ENCODE measurements around the gene CDKN2AIPNL. TPM values are rescaled to one million over a fixed set of nuclear protein-coding genes. Genes with fewer than 3 reads are reported as not detected.

The CDKN2AIPNL gene, protein sequence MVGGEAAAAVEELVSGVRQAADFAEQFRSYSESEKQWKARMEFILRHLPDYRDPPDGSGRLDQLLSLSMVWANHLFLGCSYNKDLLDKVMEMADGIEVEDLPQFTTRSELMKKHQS
- 6.5 and 36.3 TPM in 2 replicates for total RNA-seq (ENCODE audit: low replicate concordance)

- peak within 1 kb of the TSS; percentile 90 for H3K4me3 ChIP-seq (ENCODE audit: low read depth, low read length)
- TF ChIP-seq, protein P1, sequence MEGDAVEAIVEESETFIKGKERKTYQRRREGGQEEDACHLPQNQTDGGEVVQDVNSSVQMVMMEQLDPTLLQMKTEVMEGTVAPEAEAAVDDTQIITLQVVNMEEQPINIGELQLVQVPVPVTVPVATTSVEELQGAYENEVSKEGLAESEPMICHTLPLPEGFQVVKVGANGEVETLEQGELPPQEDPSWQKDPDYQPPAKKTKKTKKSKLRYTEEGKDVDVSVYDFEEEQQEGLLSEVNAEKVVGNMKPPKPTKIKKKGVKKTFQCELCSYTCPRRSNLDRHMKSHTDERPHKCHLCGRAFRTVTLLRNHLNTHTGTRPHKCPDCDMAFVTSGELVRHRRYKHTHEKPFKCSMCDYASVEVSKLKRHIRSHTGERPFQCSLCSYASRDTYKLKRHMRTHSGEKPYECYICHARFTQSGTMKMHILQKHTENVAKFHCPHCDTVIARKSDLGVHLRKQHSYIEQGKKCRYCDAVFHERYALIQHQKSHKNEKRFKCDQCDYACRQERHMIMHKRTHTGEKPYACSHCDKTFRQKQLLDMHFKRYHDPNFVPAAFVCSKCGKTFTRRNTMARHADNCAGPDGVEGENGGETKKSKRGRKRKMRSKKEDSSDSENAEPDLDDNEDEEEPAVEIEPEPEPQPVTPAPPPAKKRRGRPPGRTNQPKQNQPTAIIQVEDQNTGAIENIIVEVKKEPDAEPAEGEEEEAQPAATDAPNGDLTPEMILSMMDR (IDR thresholded peaks at IDR 0.05; ENCODE audit: insufficient read depth, low read length) = peak; percentile 65
- peak; percentile 83 for DNase-seq (ENCODE audit: low read depth)
These were observed at the start of gene CDKN2AIPNL for GRCh38 chr5:134411546-134412266. Gene CDKN2AIPNL, minus strand, starts transcription at chr5:134411881. Its CDS starts 27 bp downstream, at chr5:134411854.

GRCh38 chr5:134460551-134460950 lies 48.9 kb upstream of the CDKN2AIPNL start:
- no peak overlapping the region for H3K4me3 ChIP-seq (ENCODE audit: low read depth, low read length)
- no peak for DNase-seq (ENCODE audit: low read depth)
- TF ChIP-seq, protein P1 (IDR thresholded peaks at IDR 0.05; ENCODE audit: insufficient read depth, low read length) = no peak

DNA sequence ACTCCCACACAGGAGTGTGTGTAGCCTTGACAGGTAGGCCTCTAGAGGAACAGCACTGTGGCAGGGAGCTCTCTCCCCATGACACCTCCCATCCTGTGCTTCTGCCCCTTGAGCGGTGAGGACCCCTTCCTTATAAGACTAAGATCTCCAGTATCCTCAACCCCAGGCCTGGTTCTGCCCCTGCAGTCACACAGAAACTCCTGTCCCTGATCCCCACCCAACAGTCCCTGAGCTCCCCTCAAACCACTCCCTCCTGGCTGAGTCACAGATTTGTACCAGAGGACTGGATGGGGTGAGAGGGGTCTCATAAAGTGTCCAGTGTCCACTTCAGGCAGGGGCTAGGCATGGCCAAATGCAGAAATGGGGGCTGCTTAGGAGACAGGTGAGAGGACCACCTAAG lies 47.8 kb upstream of the CDKN2AIPNL start:
- TF ChIP-seq, protein P1 (IDR thresholded peaks at IDR 0.05; ENCODE audit: insufficient read depth, low read length) = no peak
- H3K4me3 ChIP-seq (ENCODE audit: low read depth, low read length) = no peak overlapping the region
- no peak for DNase-seq (ENCODE audit: low read depth)

- TF ChIP-seq, protein P1 (IDR thresholded peaks at IDR 0.05; ENCODE audit: insufficient read depth, low read length) = no peak
- DNase-seq (ENCODE audit: low read depth) = no peak
- H3K4me3 ChIP-seq (ENCODE audit: low read depth, low read length) = no peak overlapping the region
These were observed 47.3 kb upstream of the CDKN2AIPNL start for GRCh38 chr5:134459010-134459403.

GRCh38 chr5:134458234-134459009 lies 46.7 kb upstream of the CDKN2AIPNL start:
- no peak overlapping the region for H3K4me3 ChIP-seq (ENCODE audit: low read depth, low read length)
- DNase-seq (ENCODE audit: low read depth) = peak; percentile 67
- TF ChIP-seq, protein P1 (IDR thresholded peaks at IDR 0.05; ENCODE audit: insufficient read depth, low read length) = no peak

DNA sequence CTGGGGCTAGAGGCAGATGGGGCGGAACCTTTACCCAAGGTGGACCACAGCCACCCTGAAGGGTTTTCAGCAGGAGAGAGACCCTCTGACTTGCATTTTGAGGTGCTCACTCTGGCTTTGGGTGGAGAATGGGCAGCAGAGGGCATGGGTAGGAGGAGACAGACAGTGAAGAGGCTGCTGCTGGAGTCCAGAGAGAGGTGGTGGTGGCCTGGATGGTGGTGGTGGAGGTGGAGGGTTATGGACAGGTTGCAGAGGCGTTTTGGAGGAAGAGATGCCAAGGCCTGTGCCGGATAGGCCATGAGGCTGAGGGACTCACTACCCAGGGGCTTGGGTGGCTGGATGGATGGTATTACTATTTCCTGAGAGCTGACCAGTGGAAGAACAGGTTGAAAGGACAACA lies 46.1 kb upstream of the CDKN2AIPNL start:
- TF ChIP-seq, protein P1 (IDR thresholded peaks at IDR 0.05; ENCODE audit: insufficient read depth, low read length) = no peak
- no peak overlapping the region for H3K4me3 ChIP-seq (ENCODE audit: low read depth, low read length)
- DNase-seq (ENCODE audit: low read depth) = no peak
